NT2/D1 (cell line): ENCODE data around the gene RPS6KA2.

ENCODE experiments used
- DNase-seq: peaks from one replicate; pipeline ENCODE4 v3.0.0-alpha.2; 2011; ENCODE audit warnings: low read depth, low spot score
- H3K27me3 ChIP-seq: 2 replicates; pipeline ENCODE4 v1.6.0; 2011; ENCODE audit warnings: mild to moderate bottlenecking; ENCODE audit not compliant: insufficient read length, insufficient read depth
- H3K36me3 ChIP-seq: 2 replicates; pipeline ENCODE4 v1.6.1; 2011; ENCODE audit warnings: mild to moderate bottlenecking, low read length, mixed read lengths; ENCODE audit not compliant: insufficient read depth, insufficient read length
- H3K4me1 ChIP-seq: 2 replicates; pipeline ENCODE4 v1.5.1; 2011; ENCODE audit not compliant: insufficient read depth, insufficient read length
- H3K4me3 ChIP-seq: 2 replicates; pipeline ENCODE4 v1.5.1; 2011; ENCODE audit warnings: low read depth; ENCODE audit not compliant: insufficient read length
- H3K9ac ChIP-seq: 2 replicates; pipeline ENCODE4 v1.6.0; 2011; ENCODE audit warnings: low read depth; ENCODE audit not compliant: insufficient read length
- H3K9me3 ChIP-seq: 2 replicates; pipeline ENCODE4 v1.5.1; 2011; ENCODE audit warnings: mild to moderate bottlenecking, low read length; ENCODE audit not compliant: insufficient read depth
- SUZ12 ChIP-seq: IDR thresholded peaks from 2 replicates; pipeline ENCODE4 v1.6.1; 2011; ENCODE audit not compliant: insufficient read length, insufficient read depth; ENCODE audit errors: extremely low read depth
- YY1 ChIP-seq: IDR thresholded peaks from 2 replicates; pipeline ENCODE4 v1.6.1; 2011; ENCODE audit not compliant: insufficient read length, insufficient read depth
- ZNF274 ChIP-seq: IDR thresholded peaks from 2 replicates; pipeline ENCODE4 v1.6.1; 2011; ENCODE audit warnings: mild to moderate bottlenecking, low read depth, low read length

RPS6KA2 gene

DNA sequence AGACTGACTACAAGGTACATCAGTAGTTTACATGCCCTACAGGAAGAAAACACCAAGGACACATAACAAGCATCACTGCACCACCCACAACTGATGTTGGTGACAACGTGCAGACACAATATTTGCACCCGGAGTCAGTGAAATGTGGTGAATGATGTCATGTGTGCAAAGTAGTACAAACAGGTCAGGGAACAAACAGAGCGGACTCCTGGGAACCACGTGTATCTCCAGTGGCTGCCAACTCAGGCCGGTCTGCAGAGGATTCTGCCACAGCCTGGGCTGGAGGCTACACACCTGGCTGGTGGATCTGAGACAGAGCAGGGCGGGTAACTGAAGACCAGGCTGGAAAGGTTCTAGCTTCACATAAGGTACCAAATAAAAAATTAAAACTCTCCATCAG lies 28.2 kb upstream of the RPS6KA2 start:
- no peak for DNase-seq
- Histone ChIP-seq H3K9me3 (no peaks in the 10 kb centered on the region), H3K4me1 (no peaks in the 10 kb centered on the region), H3K4me3 (no peak overlapping the region), H3K9ac (no peak overlapping the region), H3K27me3 (no peaks in the 10 kb centered on the region), H3K36me3 (no peaks in the 10 kb centered on the region)
- TF ChIP-seq SUZ12 (no peak), YY1 (no peak), ZNF274 (no peak)

DNA sequence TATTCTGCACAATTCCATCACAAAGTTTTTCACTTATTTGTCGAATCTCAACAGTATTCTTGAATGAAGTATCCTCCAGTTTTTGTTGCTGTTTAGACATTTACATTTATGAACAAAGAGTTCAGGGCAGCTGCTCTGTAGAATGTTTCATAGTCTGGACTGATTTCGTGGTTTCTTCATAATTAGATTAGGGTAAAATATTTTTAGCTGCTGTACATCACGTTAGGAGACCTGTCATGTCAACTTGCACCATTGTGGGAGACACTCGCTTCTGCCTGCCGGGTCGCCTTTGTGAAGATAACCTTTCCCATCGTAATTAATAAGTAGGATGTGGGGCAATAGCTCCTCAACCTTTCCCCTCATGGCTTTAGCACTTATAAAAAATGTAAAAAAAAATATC lies 27.5 kb upstream of the RPS6KA2 start:
- Histone ChIP-seq H3K36me3 (no peaks in the 10 kb centered on the region), H3K4me3 (no peak overlapping the region), H3K9me3 (no peaks in the 10 kb centered on the region), H3K4me1 (no peaks in the 10 kb centered on the region), H3K9ac (no peak overlapping the region), H3K27me3 (no peaks in the 10 kb centered on the region)
- DNase-seq = no peak
- no peak for TF ChIP-seq YY1
- TF ChIP-seq SUZ12 = no peak
- TF ChIP-seq ZNF274 = no peak

DNA sequence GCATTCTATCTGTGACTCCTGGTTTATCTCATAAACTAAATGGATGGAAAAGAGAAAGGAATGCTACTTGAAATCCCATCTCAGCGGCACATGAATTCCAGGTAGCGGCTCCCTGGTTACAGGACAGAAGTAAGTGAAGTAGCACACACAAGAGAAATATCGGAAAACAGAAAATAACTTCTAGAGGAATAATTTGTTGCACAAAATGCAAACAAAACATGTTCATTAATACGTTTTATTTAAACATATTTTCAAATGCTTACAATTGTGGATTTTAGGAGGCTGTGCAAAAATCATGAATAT lies 26.5 kb upstream of the RPS6KA2 start:
- H3K4me3 ChIP-seq = no peak overlapping the region
- no peaks in the 10 kb centered on the region for H3K27me3 ChIP-seq
- no peak for DNase-seq
- no peak for TF ChIP-seq SUZ12
- no peak for TF ChIP-seq ZNF274
- TF ChIP-seq YY1 = no peak
- no peak overlapping the region for H3K9ac ChIP-seq
- no peaks in the 10 kb centered on the region for H3K36me3 ChIP-seq
- H3K4me1 ChIP-seq = no peaks in the 10 kb centered on the region
- H3K9me3 ChIP-seq = no peaks in the 10 kb centered on the region

DNA sequence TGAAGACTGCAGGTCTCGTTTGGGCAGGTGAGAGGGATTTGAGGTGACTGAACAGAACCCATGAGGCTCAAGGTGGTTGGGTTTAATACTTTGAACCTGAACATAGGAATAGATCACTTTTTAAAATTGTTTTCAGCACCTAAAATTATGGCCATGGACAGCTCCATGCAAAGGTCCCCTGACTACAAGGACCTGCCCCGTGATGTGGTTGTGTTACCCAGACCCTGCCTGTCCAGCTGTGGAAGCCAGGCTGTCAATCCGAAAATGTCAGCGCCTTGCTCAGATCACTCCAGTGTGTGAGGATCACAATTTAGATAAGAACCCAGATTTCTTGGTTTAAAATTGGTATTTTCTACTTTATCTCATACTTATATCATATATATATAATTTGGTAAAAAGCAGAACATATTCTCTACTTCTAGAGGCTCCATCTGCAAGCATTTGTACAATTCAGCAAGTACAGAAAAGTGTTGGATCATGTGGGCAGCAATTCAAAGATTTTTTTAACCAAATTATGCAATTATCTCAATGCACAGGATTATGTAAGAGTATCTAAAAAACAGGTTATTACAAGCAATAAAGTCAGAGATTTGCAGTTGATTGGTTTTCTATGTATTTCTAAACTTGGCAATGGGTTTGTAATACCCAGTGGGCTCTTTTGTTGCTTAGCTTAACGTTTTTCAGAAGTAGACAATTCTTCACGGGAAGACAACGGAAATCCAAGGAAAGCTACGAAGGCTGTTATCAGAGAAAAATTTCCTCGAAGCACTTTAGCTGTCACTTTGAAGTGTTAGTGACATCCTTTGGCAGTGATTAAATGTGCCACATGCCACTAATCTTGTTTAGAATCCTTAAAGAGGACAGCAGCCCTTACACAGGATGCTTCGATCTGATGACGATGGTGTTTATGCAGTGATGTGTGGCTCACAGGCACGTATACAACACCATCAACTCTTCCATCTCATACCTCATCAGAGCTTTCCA lies 24.1 kb upstream of the RPS6KA2 start:
- no peak overlapping the region for H3K9ac ChIP-seq
- H3K4me3 ChIP-seq = no peak overlapping the region
- H3K9me3 ChIP-seq = no peaks in the 10 kb centered on the region
- peaks cover 3% of the 10 kb centered on the region for H3K4me1 ChIP-seq
- no peak for TF ChIP-seq ZNF274
- no peak for TF ChIP-seq SUZ12
- no peak for TF ChIP-seq YY1
- no peaks in the 10 kb centered on the region for H3K36me3 ChIP-seq
- no peaks in the 10 kb centered on the region for H3K27me3 ChIP-seq
- DNase-seq = no peak

DNA sequence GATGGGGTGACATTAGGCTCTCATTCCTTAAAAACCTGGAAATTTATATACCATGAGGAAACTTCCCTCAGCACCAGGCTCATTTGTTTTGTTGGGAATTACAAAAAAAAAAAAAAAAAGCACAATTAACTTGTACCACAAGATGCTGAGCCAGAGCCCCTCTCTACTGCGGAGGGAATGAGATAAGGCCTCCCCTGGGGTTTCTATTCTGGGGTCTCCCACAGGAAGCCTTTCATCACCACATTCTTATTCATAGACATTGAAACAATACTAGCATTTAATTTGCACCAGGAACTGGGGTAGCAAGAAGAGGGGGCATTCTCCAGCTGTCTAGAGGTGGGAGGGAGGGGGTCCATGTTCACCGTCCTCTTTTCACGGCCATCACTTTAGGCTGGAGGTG lies 23.0 kb upstream of the RPS6KA2 start:
- Histone ChIP-seq H3K27me3 (no peaks in the 10 kb centered on the region), H3K9ac (no peak overlapping the region), H3K4me1 (peaks cover 4% of the 10 kb centered on the region), H3K9me3 (no peaks in the 10 kb centered on the region), H3K4me3 (no peak overlapping the region), H3K36me3 (no peaks in the 10 kb centered on the region)
- no peak for DNase-seq
- TF ChIP-seq SUZ12 (no peak), YY1 (no peak), ZNF274 (no peak)

DNA sequence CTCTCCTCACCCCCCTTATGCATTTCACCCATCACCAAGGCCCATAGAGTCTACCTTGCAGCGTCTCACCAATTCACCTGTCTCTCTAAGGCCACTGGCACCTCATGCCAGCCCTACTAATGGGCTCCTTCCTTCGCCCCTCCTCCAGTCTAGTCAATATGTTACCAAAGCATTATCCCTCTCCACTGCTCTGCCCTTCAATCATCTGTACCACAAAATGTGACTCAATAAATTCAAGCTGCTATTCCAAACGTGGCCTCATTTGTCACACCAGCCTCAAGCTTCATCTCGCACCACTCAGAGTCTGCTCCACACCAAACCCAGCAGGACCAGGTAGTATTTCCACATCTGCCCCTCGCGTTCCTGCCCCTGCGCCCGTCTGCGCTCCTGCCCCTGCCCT lies 21.8 kb upstream of the RPS6KA2 start:
- TF ChIP-seq ZNF274 (no peak), SUZ12 (no peak), YY1 (no peak)
- H3K4me1 ChIP-seq = peaks cover 4% of the 10 kb centered on the region

DNA sequence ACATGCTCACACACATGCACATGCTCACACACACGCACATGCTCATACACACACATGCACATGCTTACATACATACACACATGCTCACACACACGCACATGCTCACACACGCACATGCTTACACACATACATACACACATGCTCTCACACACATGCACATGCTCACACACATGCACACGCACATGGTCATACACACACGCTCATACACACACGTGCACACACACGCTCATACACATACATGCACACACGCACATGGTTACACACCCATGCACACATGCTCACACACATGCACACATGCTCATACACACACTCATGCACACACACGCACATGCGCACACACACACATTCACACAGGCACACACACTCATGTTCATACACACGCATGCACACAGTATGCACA lies 20.8 kb upstream of the RPS6KA2 start:
- H3K4me3 ChIP-seq = no peak overlapping the region
- peaks cover 4% of the 10 kb centered on the region for H3K4me1 ChIP-seq
- H3K27me3 ChIP-seq = no peaks in the 10 kb centered on the region
- H3K9me3 ChIP-seq = no peaks in the 10 kb centered on the region
- no peak overlapping the region for H3K9ac ChIP-seq
- DNase-seq = no peak
- no peaks in the 10 kb centered on the region for H3K36me3 ChIP-seq
- TF ChIP-seq YY1 = no peak

More for the DNA sequence above, 21.8 kb upstream of the RPS6KA2 start:
- Histone ChIP-seq H3K27me3 (no peaks in the 10 kb centered on the region), H3K9ac (no peak overlapping the region), H3K4me3 (no peak overlapping the region), H3K36me3 (no peaks in the 10 kb centered on the region), H3K9me3 (no peaks in the 10 kb centered on the region)
- no peak for DNase-seq

DNA sequence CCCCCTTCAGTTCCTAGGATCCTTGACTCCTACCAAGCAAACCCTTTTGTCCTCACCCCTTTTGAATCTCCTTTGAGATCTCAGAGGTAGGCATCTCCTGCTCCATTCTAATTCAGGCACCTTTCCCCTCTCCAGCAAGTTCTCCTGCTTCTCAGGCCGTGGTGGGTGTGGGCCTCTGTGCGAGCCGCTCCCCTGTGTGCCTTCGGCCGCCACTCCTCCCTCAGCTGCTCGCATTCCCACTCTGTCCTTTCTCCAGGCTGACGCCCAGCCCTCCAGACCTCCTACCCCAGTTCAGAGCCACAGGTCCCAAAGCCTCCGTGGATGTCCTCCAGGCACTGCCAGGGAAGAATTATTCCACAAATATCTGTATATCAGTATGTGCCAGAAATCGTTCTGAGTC lies 19.7 kb upstream of the RPS6KA2 start:
- Histone ChIP-seq H3K4me3 (no peak overlapping the region), H3K36me3 (no peaks in the 10 kb centered on the region), H3K9me3 (no peaks in the 10 kb centered on the region), H3K4me1 (peaks cover 6% of the 10 kb centered on the region), H3K9ac (no peak overlapping the region), H3K27me3 (no peaks in the 10 kb centered on the region)
- TF ChIP-seq ZNF274 = no peak
- no peak for TF ChIP-seq SUZ12
- DNase-seq = no peak
